ENCODE results near the gene URM1. TPM values are rescaled to one million over a fixed set of nuclear protein-coding genes. Genes with fewer than 3 reads are reported as not detected.

URM1 gene
- total RNA-seq, 1 experiment from 2014 or later = 99.6 TPM

DNA sequence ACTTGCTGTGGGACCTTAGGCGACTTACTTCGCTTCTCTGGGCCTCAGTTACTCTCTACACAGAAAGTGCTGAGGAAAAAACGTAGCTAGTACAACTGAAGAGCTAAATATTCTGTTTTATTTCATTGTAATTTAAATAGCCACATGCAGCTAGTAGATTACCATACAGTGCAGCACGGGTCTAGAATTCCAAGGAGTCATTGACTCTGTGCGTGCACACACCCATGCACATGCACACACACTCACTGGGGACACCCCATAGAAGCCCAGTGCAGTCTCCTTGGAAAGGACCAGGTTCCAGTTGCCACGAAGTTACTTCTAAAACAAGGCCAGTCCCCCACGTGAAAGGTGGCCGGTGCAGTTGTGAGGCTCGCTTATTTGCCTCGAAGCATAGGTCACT lies 17.0 kb downstream of the URM1 start:
- Histone ChIP-seq H3K27me3 (ENCODE audit: control insufficient read depth, insufficient read depth, low read length) (peaks cover 63% of the 10 kb centered on the region), H3K4me3 (ENCODE audit: insufficient read depth, low read depth, low read length) (no peak overlapping the region), H3K36me3 (replicated peaks; ENCODE audit: control insufficient read depth, insufficient read depth, low read length) (peaks cover 3% of the 10 kb centered on the region)
- DNase-seq = no peak

- Histone ChIP-seq H3K36me3 (replicated peaks; ENCODE audit: control insufficient read depth, insufficient read depth, low read length) (peaks cover 3% of the 10 kb centered on the region), H3K4me3 (ENCODE audit: insufficient read depth, low read depth, low read length) (no peak overlapping the region), H3K27me3 (ENCODE audit: control insufficient read depth, insufficient read depth, low read length) (peaks cover 66% of the 10 kb centered on the region)
- DNase-seq = peak; percentile 72
Measured at GRCh38 chr9:128389395-128390149, 18.4 kb downstream of the URM1 start.

GRCh38 chr9:128390150-128390812 lies 19.1 kb downstream of the URM1 start:
- H3K36me3 ChIP-seq (replicated peaks; ENCODE audit: control insufficient read depth, insufficient read depth, low read length) = peaks cover 3% of the 10 kb centered on the region
- peaks cover 67% of the 10 kb centered on the region for H3K27me3 ChIP-seq (ENCODE audit: control insufficient read depth, insufficient read depth, low read length)
- DNase-seq = peak; percentile 65
- H3K4me3 ChIP-seq (ENCODE audit: insufficient read depth, low read depth, low read length) = no peak overlapping the region

DNA sequence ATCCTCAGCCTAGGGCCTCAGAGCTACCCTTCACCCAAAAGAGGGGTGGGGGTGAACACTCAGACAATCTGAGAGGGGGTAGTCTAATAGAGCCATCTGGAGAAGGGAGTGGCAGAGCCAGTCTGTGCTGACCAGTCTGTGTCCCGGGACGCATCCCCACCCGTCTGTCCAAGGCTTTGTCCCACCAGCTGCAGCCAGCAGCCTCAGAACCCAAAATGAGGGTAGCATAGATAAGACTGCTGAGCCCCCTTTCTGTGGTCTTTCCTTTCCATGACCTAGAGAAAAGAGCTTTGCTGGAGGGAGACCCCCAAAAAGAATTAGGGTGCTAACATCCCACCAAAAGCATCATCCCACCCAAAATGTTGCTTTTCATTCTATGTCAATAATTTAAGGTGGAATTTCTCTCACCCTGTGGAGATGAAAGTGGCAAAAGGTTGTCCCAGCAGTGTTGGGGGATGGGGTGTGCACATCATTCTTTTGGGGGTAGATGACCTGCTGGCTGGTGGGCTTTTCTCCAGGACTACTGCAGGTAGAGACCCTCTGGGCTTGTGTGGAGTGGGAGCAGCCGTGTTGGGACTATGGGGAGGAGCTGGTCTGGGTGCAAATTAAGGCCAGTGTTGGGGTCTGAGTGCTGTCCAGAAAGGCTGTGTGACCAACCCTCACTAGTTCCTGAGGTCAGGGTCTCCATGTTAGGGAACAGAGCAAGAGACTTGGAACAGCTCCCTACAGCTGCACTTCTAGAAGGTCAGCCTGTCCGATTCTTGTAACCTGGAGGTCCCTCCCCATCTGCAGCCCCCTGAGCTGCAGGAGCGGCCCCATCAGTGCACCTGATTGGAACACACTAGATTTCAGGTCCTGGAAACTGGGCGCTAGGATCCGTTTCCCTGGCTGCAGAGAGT lies 19.9 kb downstream of the URM1 start:
- peak; percentile 47 for DNase-seq
- Histone ChIP-seq H3K4me3 (ENCODE audit: insufficient read depth, low read depth, low read length) (no peak overlapping the region), H3K36me3 (replicated peaks; ENCODE audit: control insufficient read depth, insufficient read depth, low read length) (peaks cover 3% of the 10 kb centered on the region), H3K27me3 (ENCODE audit: control insufficient read depth, insufficient read depth, low read length) (peaks cover 72% of the 10 kb centered on the region)

- no peak for DNase-seq
- Histone ChIP-seq H3K36me3 (replicated peaks; ENCODE audit: control insufficient read depth, insufficient read depth, low read length) (peaks cover 3% of the 10 kb centered on the region), H3K4me3 (ENCODE audit: insufficient read depth, low read depth, low read length) (peak overlapping the region; percentile 53; the same call in 1 of the 2 replicates), H3K27me3 (ENCODE audit: control insufficient read depth, insufficient read depth, low read length) (peaks cover 79% of the 10 kb centered on the region)
Measured at GRCh38 chr9:128391956-128392301, 20.8 kb downstream of the URM1 start.

DNA sequence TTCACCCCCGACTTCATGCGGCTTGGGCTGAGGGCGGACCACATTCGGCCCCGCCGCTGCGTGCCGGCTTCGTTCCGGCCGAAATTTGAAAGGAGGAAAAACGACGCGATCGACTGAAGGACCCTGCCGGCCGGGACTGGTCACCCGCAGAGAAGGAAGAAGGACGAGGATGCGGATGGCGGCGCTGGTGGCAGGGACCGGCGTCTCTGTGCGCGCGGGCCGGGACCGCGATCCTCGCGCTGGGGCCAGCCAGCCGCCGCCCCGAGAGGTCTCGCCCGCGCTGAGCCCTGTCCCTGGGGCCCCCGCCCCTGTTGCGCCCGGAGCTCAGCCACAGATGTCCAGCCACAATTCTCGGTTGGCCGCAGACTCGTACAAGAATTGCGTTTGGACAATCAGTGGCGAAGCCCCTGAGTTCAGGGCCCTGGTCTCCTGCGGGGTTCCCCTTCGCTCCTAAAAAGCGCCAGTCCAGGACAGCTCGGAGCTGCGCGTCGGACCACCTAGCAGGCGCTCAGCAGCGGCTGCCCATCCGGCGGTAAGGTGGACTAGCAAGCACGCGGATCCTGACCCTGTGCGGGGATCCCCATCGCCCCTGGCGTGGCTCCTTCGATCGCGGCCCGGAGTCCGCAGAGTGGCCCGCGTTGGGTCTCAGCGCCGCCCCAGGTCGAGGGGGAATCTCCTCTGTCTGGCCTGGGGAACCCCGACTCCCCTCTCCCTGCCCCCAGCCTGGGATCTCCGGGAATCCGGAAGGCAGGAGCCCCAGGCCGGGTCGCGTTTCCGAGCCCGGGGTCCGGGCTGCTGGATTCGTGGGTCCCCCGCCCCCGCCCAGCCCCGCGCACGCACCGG lies 21.3 kb downstream of the URM1 start:
- H3K27me3 ChIP-seq (ENCODE audit: control insufficient read depth, insufficient read depth, low read length) = peaks cover 85% of the 10 kb centered on the region
- H3K36me3 ChIP-seq (replicated peaks; ENCODE audit: control insufficient read depth, insufficient read depth, low read length) = peaks cover 3% of the 10 kb centered on the region
- DNase-seq = peak; percentile 86
- peak overlapping the region; percentile 53 for H3K4me3 ChIP-seq (ENCODE audit: insufficient read depth, low read depth, low read length)

GRCh38 chr9:128393145-128393775 lies 22.1 kb downstream of the URM1 start:
- Histone ChIP-seq H3K36me3 (replicated peaks; ENCODE audit: control insufficient read depth, insufficient read depth, low read length) (peaks cover 2% of the 10 kb centered on the region), H3K4me3 (ENCODE audit: insufficient read depth, low read depth, low read length) (peak overlapping the region; percentile 53), H3K27me3 (ENCODE audit: control insufficient read depth, insufficient read depth, low read length) (peaks cover 92% of the 10 kb centered on the region)
- DNase-seq = peak; percentile 93

DNA sequence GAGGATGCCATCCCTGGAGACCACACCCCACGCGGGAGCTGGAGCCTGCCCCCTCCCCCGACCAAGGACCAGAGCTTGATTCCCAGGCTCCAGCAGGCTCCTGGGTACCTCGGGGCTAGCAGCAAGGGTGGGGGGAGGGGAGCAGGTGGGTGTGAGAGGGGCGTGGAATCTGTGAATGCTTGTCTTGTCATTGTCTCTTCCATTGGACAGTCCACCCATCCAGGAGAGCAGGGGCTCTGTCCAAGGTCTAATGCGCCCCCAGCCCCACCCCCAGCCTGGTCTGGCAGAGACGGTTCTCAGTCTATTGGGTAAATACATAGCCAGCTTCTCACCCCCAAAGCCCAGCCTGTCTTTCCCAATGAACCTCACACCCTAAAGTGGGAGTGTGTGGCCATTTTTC lies 22.8 kb downstream of the URM1 start:
- peak; percentile 73 for DNase-seq
- Histone ChIP-seq H3K36me3 (replicated peaks; ENCODE audit: control insufficient read depth, insufficient read depth, low read length) (no peaks in the 10 kb centered on the region; the same call in 1 of the 2 replicates), H3K27me3 (ENCODE audit: control insufficient read depth, insufficient read depth, low read length) (peaks cover 92% of the 10 kb centered on the region), H3K4me3 (ENCODE audit: insufficient read depth, low read depth, low read length) (no peak overlapping the region)

DNA sequence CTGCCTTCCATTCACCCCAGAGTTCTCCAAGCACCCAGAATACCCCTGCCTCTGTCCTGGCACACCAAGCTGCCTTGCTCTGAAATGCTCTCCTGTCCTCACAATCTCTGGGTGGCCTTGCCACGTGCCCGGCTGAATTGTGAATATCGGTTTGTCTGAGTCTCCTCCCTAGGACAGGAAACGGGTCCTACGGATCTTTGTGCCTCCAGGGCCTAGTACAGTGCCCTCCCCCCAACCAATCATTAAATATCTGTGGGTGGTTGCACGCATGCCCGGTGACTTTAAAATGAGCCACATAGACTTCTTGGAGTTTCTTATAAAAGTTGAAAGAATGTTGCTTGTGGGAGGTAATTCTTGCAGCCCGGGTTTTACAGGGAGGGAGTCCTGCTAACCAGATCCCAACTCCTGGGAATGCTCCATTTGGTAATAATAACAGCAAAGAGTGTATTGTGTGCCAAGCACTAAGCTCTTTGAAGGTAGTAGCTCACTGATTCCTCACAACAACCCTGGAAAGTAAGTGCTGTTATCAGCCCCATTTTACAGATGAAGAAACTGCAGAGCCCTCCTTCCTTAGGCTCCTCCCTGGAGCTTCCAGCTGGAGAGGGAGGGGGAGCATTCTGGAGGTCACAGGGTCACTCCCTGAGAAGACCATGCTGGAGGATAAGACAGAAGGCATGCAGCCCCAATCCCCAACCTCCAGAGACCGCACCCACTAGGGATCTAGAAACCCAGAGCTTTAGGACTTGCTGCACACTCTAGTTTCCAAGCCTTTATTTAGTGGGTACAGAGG lies 23.4 kb downstream of the URM1 start:
- DNase-seq = peak; percentile 61
- no peaks in the 10 kb centered on the region for H3K36me3 ChIP-seq (replicated peaks; ENCODE audit: control insufficient read depth, insufficient read depth, low read length)
- peaks cover 95% of the 10 kb centered on the region for H3K27me3 ChIP-seq (ENCODE audit: control insufficient read depth, insufficient read depth, low read length)
- H3K4me3 ChIP-seq (ENCODE audit: insufficient read depth, low read depth, low read length) = no peak overlapping the region

DNA sequence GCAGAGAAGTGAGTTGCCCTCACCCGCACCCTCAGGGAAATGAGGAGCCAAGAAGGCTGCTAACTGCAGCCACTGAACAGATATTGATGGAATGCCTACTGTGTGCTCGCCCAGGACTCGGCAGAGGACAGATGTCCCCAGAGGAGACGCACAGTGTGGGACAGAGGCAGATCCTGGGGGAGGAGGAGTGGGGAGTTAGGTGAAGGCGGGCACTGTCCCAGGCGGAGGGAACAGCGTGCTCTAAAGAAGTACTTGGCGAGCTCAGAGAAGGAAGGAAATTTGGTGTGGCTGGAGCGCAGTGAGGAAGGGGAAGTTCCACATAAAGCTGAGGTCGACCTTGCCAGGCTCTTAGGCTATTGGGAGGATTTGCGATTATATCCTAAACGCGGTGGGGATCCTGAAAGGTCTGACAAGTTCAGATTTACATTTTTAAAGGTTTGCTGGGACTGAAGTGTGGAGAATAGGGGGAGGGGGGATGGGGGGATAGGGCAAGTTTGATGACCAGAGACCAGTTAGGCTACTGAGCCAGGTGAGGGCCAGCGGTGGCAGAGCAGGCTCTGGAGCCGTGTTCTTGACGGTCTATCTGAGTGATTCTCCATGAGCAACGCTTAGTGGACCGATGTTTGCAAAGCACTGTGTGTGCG lies 25.9 kb downstream of the URM1 start:
- DNase-seq = peak; percentile 89

DNA sequence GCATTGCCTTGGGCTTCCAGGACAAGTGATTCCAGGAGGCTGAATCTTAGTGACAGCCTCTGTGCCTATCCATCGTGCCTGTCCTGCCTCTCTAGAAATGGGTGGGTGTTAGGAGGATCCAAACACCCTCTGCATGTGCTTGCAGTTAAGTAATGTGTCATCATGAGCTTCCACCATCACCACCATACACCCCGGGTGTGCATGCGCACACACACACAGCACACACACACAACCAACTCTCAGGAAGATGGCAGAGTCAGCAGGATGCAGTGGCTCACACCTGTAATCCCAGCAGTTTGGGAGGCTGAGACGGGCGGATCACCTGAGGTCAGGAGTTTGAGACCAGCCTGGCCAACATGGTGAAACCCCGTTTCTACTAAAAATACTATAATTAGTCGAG lies 26.7 kb downstream of the URM1 start:
- H3K36me3 ChIP-seq (replicated peaks; ENCODE audit: control insufficient read depth, insufficient read depth, low read length) = no peaks in the 10 kb centered on the region
- no peak for DNase-seq
- H3K4me3 ChIP-seq (ENCODE audit: insufficient read depth, low read depth, low read length) = no peak overlapping the region
- peaks cover 79% of the 10 kb centered on the region for H3K27me3 ChIP-seq (ENCODE audit: control insufficient read depth, insufficient read depth, low read length)

More for the DNA sequence above, 25.9 kb downstream of the URM1 start:
- Histone ChIP-seq H3K4me3 (ENCODE audit: insufficient read depth, low read depth, low read length) (no peak overlapping the region), H3K36me3 (replicated peaks; ENCODE audit: control insufficient read depth, insufficient read depth, low read length) (no peaks in the 10 kb centered on the region), H3K27me3 (ENCODE audit: control insufficient read depth, insufficient read depth, low read length) (peaks cover 84% of the 10 kb centered on the region)

GRCh38 chr9:128399861-128400260 lies 28.7 kb downstream of the URM1 start:
- no peak for DNase-seq
- peaks cover 70% of the 10 kb centered on the region for H3K27me3 ChIP-seq (ENCODE audit: control insufficient read depth, insufficient read depth, low read length)
- H3K36me3 ChIP-seq (replicated peaks; ENCODE audit: control insufficient read depth, insufficient read depth, low read length) = no peaks in the 10 kb centered on the region
- H3K4me3 ChIP-seq (ENCODE audit: insufficient read depth, low read depth, low read length) = no peak overlapping the region

GRCh38 chr9:128404560-128404959 lies 33.4 kb downstream of the URM1 start:
- peaks cover 60% of the 10 kb centered on the region for H3K27me3 ChIP-seq (ENCODE audit: control insufficient read depth, insufficient read depth, low read length)
- no peaks in the 10 kb centered on the region for H3K36me3 ChIP-seq (replicated peaks; ENCODE audit: control insufficient read depth, insufficient read depth, low read length)
- peak; percentile 45 for DNase-seq
- no peak overlapping the region for H3K4me3 ChIP-seq (ENCODE audit: insufficient read depth, low read depth, low read length)
